Trophoblast cell (in vitro differentiated cells and primary cell): Measurements from ENCODE around the gene TPX2.
"Not testable (repeated sequence)": the region's sequence is repeated elsewhere in the genome, so short reads cannot be mapped to it uniquely, and the experiment has no call there.

ENCODE experiments used
- DNase-seq, 2 donors: peaks; one replicate each; pipeline ENCODE4 v3.0.0-alpha.2; 2016
- H2AFZ ChIP-seq: 2 replicates; pipeline ENCODE4 v1.6.1; 2013; ENCODE audit warnings: low read length, moderate library complexity, mild to moderate bottlenecking; ENCODE audit not compliant: insufficient read depth, poor library complexity
- H2AK5ac ChIP-seq: 2 replicates; pipeline ENCODE4 v1.6.1; 2013; ENCODE audit warnings: mild to moderate bottlenecking, low read length
- H2BK120ac ChIP-seq: 2 replicates; pipeline ENCODE4 v1.6.1; 2013; ENCODE audit warnings: low read length, mild to moderate bottlenecking, moderate library complexity; ENCODE audit not compliant: insufficient read depth, poor library complexity
- H2BK12ac ChIP-seq: 2 replicates; pipeline ENCODE4 v1.6.1; 2013; ENCODE audit warnings: mild to moderate bottlenecking, low read length, moderate library complexity
- H2BK5ac ChIP-seq: 2 replicates; pipeline ENCODE4 v1.6.1; 2013; ENCODE audit warnings: low read length, low read depth, moderate library complexity, mild to moderate bottlenecking; ENCODE audit not compliant: poor library complexity
- H3K14ac ChIP-seq: 2 replicates; pipeline ENCODE4 v1.6.1; 2013; ENCODE audit warnings: mild to moderate bottlenecking, low read length
- H3K18ac ChIP-seq: 2 replicates; pipeline ENCODE4 v1.6.1; 2013; ENCODE audit warnings: mild to moderate bottlenecking, low read length
- H3K23ac ChIP-seq: 2 replicates; pipeline ENCODE4 v1.6.1; 2013; ENCODE audit warnings: low read length
- H3K27ac ChIP-seq: 2 replicates; pipeline ENCODE4 v1.5.1; 2013; ENCODE audit warnings: low read depth, mild to moderate bottlenecking, inconsistent platforms, low read length, moderate library complexity
- H3K27me3 ChIP-seq: 2 replicates; pipeline ENCODE4 v1.6.1; 2013; ENCODE audit warnings: inconsistent platforms, mild to moderate bottlenecking, low read length, moderate library complexity; ENCODE audit not compliant: insufficient read depth
- H3K36me3 ChIP-seq, 2 experiments: 1 replicate in 1 of 2; 2 replicates in 1 of 2; pipeline ENCODE4 v1.6.1; 2013; ENCODE audit warnings: low read length in 2 of 2, mild to moderate bottlenecking in 2 of 2, moderate library complexity in 1 of 2; ENCODE audit not compliant: insufficient read depth in 2 of 2, control insufficient read depth in 1 of 2
- H3K4ac ChIP-seq: 2 replicates; pipeline ENCODE4 v1.6.1; 2013; ENCODE audit warnings: low read depth, mild to moderate bottlenecking, low read length, moderate library complexity
- H3K4me1 ChIP-seq, 2 experiments: 1 replicate in 1 of 2; 2 replicates in 1 of 2; pipeline ENCODE4 v1.6.1; 2013; ENCODE audit warnings: low read length in 2 of 2, mild to moderate bottlenecking in 2 of 2, moderate library complexity in 1 of 2; ENCODE audit not compliant: insufficient read depth in 2 of 2, control insufficient read depth in 1 of 2
- H3K4me2 ChIP-seq: 2 replicates; pipeline ENCODE4 v1.6.1; 2013; ENCODE audit warnings: inconsistent platforms, mild to moderate bottlenecking, low read length, moderate library complexity
- H3K4me3 ChIP-seq: 2 replicates; pipeline ENCODE4 v1.5.1; 2013; ENCODE audit warnings: mild to moderate bottlenecking, low read depth, low read length, inconsistent platforms
- H3K79me1 ChIP-seq: one replicate; pipeline ENCODE4 v1.6.1; 2013; ENCODE audit warnings: low read length
- H3K79me2 ChIP-seq: 2 replicates; pipeline ENCODE4 v1.6.1; 2013; ENCODE audit warnings: low read length, mild to moderate bottlenecking; ENCODE audit not compliant: control insufficient read depth, insufficient read depth, poor library complexity
- H3K9ac ChIP-seq: 2 replicates; pipeline ENCODE4 v1.6.1; 2013; ENCODE audit warnings: mild to moderate bottlenecking, low read length
- H3K9me3 ChIP-seq: 2 replicates; pipeline ENCODE4 v1.6.1; 2013; ENCODE audit warnings: low read depth, mild to moderate bottlenecking, control low read depth, inconsistent platforms, low read length; ENCODE audit not compliant: insufficient read depth
- H4K12ac ChIP-seq: 2 replicates; pipeline ENCODE4 v1.6.1; 2013; ENCODE audit warnings: low read depth, mild to moderate bottlenecking, low read length, moderate library complexity
- H4K8ac ChIP-seq: 2 replicates; pipeline ENCODE4 v1.6.1; 2013; ENCODE audit warnings: low read depth, mild to moderate bottlenecking, low read length, moderate library complexity
- H4K91ac ChIP-seq: one replicate; pipeline ENCODE4 v1.6.1; 2013; ENCODE audit warnings: low read depth, mild to moderate bottlenecking, low read length, moderate library complexity
- WGBS: extraction: QIAGEN DNeasy Blood & Tissue Kit; methylation state at CpG from one replicate; pipeline ENCODE4 v1.1.7; 2013; ENCODE audit warnings: missing lambda C conversion rate; ENCODE audit not compliant: insufficient read length, insufficient coverage; ENCODE audit errors: extremely low coverage; 5-methylcytosine and 5-hydroxymethylcytosine counted together

Gene TPX2

DNA sequence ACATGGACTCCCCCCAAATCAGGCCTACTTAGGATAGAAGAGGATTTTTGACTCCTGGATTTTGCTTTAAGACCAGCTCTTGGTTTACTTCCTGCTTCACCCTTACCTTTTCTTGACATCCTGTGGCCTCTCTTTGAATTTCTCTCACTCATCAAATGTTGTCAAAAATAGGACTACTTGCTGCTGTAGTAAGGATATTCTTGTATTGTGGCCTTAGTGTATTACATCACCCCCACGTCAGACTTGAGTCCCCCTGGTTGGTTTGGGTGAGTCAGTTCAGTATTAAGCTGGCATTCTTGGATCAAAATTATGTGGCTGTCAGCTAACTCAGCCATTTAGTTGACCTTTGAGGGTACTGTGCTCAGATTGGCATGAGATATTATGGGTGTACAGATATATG, 1.1 kb downstream of the TPX2 start:
- peaks cover 12 to 21% of the 10 kb centered on the region in 2 experiments for H3K36me3 ChIP-seq
- H4K8ac ChIP-seq = no peak overlapping the region
- peaks cover 10% of the 10 kb centered on the region for H3K79me1 ChIP-seq
- no peaks in the 10 kb centered on the region for H3K9me3 ChIP-seq
- H3K79me2 ChIP-seq = peaks cover 19% of the 10 kb centered on the region
- peaks cover 2 to 4% of the 10 kb centered on the region in 2 experiments for H3K4me1 ChIP-seq
- no peak overlapping the region for H4K12ac ChIP-seq
- H4K91ac ChIP-seq = no peak overlapping the region
- no peak overlapping the region for H2BK12ac ChIP-seq
- no peak overlapping the region for H2AK5ac ChIP-seq
- H3K14ac ChIP-seq = no peak overlapping the region
- peak overlapping the region; percentile 86 for H3K4me2 ChIP-seq
- no CpG with 5 or more reads among the region's 1 CpG for WGBS
- H3K18ac ChIP-seq = no peak overlapping the region
- no peaks in the 10 kb centered on the region for H3K27me3 ChIP-seq
- peak overlapping the region; percentile 85 for H3K4ac ChIP-seq
- H2AFZ ChIP-seq = no peak overlapping the region
- H3K9ac ChIP-seq = peak overlapping the region; percentile 83
- DNase-seq = no peak
- no peak overlapping the region for H2BK120ac ChIP-seq
- peak overlapping the region; percentile 44 for H3K23ac ChIP-seq
- H2BK5ac ChIP-seq = no peak overlapping the region
- H3K27ac ChIP-seq = no peak overlapping the region
- no peak overlapping the region for H3K4me3 ChIP-seq

DNA sequence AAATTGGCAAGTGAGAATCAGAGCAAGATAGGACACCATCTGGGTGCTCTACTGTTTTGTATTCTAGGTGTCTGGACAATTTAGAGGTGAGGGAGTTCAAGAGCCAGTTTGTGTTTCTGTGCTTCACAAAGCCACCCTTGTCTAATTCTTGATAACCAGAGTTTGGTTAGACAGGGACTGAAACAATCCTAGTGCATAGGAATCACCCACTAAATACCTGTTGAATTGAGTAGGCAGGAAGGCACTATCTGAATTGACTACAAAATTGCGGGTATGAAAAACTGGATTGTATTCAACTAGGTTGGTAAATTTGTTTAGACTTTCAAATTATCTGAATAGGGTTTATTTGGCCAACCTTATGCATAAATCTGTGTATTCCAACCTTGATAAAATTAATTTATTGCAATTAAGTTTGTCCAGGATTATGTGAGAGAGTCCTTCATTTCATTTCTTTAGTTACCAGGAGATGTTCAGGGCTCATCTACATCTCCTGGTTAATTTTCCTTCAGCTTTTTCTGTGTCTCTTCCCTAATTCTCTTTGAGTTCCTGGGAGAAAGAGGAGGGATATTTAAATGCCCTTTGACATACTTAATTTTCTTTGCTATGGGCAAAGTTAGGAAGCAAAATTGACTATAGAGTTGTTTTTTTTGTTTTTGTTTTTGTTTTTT, 1.7 kb downstream of the TPX2 start:
- Histone ChIP-seq H3K14ac (no peak overlapping the region), H4K91ac (no peak overlapping the region)
- no CpG with 5 or more reads among the region's 1 CpG for WGBS

DNA sequence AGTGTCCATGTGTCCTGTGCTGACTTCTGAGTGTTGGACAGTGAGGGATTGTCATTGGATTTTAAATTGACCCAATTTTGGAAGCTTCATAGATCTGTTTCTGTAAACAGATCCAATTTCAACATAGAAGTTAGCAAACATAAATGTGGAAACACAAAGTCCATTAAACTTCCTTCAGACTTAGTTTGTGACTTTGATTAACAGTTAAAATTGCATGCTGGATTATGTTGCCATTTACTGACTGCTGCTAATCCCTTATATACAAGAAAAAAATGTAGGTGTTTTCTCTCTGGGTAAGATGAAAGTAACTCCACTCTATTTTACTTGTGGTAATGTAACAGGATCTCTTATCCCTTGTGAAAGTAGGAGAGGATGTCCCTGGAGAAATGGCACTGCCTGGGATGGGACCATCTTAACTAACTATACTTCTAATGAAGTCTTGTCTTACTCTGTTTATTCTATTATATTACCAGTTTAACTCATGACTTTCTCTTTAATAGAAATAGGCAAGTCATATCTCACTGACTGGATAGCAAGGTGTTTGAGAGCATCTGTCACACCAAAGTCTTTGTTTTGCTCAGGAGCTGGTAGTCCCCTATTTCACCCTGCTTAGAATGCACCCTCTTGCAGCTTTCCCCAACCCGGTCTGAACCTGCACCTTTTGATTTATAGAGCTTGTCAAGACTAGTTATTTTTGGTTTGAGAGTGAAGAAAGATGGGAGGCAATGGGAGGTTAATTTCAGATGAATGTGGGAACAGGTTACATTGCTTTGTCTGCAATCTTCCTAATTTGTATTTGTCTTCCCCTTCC, 7.2 kb downstream of the TPX2 start:
- no CpG with 5 or more reads among the region's 1 CpG for WGBS

More for the DNA sequence above, 1.7 kb downstream of the TPX2 start:
- no peak for DNase-seq
- Histone ChIP-seq H3K79me2 (peaks cover 19% of the 10 kb centered on the region), H2BK120ac (no peak overlapping the region), H4K12ac (no peak overlapping the region), H3K4ac (peak overlapping the region; percentile 93), H3K4me3 (no peak overlapping the region), H3K18ac (no peak overlapping the region), H3K23ac (no peak overlapping the region), H3K9ac (no peak overlapping the region), H3K27me3 (no peaks in the 10 kb centered on the region), H3K4me1 (peaks cover 2 to 4% of the 10 kb centered on the region in 2 experiments), H3K9me3 (no peaks in the 10 kb centered on the region), H4K8ac (no peak overlapping the region), H2BK12ac (no peak overlapping the region), H3K79me1 (peaks cover 10% of the 10 kb centered on the region), H3K27ac (no peak overlapping the region), H3K36me3 (peaks cover 12 to 22% of the 10 kb centered on the region in 2 experiments), H2AFZ (no peak overlapping the region), H2BK5ac (no peak overlapping the region), H2AK5ac (no peak overlapping the region), H3K4me2 (peak overlapping the region; percentile 86)

DNA sequence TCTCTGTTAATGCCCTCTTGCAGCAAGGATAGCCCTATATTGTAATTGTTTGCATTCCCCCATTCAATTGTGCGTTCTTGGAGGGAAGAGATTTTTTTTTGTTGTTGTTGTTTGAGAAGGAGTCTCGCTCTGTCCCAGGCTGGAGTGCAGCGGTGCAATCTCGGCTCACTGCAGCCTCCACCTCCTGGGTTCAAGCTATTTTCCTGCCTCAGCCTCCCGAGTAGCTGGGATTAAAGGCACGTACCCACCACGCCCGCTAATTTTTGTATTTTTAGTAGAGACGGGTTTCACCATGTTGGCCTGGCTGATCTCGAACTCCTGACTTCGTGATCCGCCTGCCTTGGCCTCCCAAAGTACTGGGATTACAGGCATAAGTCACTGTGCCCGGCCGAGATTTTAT, 7.9 kb downstream of the TPX2 start:
- H3K4me1 ChIP-seq, H3K27ac ChIP-seq, H3K79me2 ChIP-seq, H4K91ac ChIP-seq, H3K27me3 ChIP-seq, DNase-seq, H3K4me2 ChIP-seq, H3K79me1 ChIP-seq, H2AK5ac ChIP-seq, H4K12ac ChIP-seq, H3K9ac ChIP-seq, H2AFZ ChIP-seq, H3K18ac ChIP-seq, H2BK12ac ChIP-seq, H3K9me3 ChIP-seq, H3K4me3 ChIP-seq, H4K8ac ChIP-seq, H2BK5ac ChIP-seq, H3K4ac ChIP-seq, H3K14ac ChIP-seq, H2BK120ac ChIP-seq, H3K23ac ChIP-seq: not testable (repeated sequence)
- peaks cover 13 to 25% of the 10 kb centered on the region in 2 experiments for H3K36me3 ChIP-seq
- no CpG with 5 or more reads among the region's 14 CpGs for WGBS

More for the DNA sequence above, 7.2 kb downstream of the TPX2 start:
- peaks cover 0 to 2% of the 10 kb centered on the region in 2 experiments for H3K4me1 ChIP-seq
- peak overlapping the region; percentile 80 for H3K4ac ChIP-seq
- no peak overlapping the region for H2BK5ac ChIP-seq
- no peaks in the 10 kb centered on the region for H3K27me3 ChIP-seq
- H3K9ac ChIP-seq = no peak overlapping the region
- H2AK5ac ChIP-seq = no peak overlapping the region
- no peak overlapping the region for H3K27ac ChIP-seq
- peaks cover 5% of the 10 kb centered on the region for H3K79me2 ChIP-seq
- H3K18ac ChIP-seq = no peak overlapping the region
- peaks cover 13 to 25% of the 10 kb centered on the region in 2 experiments for H3K36me3 ChIP-seq
- no peak overlapping the region for H2BK120ac ChIP-seq
- H3K4me3 ChIP-seq = no peak overlapping the region
- H2BK12ac ChIP-seq = no peak overlapping the region
- no peak overlapping the region for H4K91ac ChIP-seq
- no peak overlapping the region for H4K12ac ChIP-seq
- no peaks in the 10 kb centered on the region for H3K9me3 ChIP-seq
- no peak for DNase-seq
- H3K23ac ChIP-seq = no peak overlapping the region
- H3K79me1 ChIP-seq = no peaks in the 10 kb centered on the region
- H2AFZ ChIP-seq = no peak overlapping the region
- no peak overlapping the region for H3K14ac ChIP-seq
- H4K8ac ChIP-seq = no peak overlapping the region
- H3K4me2 ChIP-seq = no peak overlapping the region
